HG03139 (cell line): ENCODE results near the gene ABCC4.

Experiments used
- ATAC-seq: cut with Tn5 transposase; IDR thresholded peaks from one replicate; pipeline ENCODE4 v1.9.1; 2021; ENCODE audit not compliant: unreplicated experiment

The ABCC4 gene

GRCh38 chr13:95007322-95007721, 293.9 kb downstream of the ABCC4 start:
- no peak for ATAC-seq

- no peak for ATAC-seq
These were observed 296.0 kb downstream of the ABCC4 start for GRCh38 chr13:95005300-95005699.

GRCh38 chr13:95003019-95003813, 298.0 kb downstream of the ABCC4 start:
- ATAC-seq, result no peak

- no peak for ATAC-seq
These were observed 299.1 kb downstream of the ABCC4 start for GRCh38 chr13:95002126-95002525.

GRCh38 chr13:94999871-95000270, 301.4 kb downstream of the ABCC4 start:
- ATAC-seq, result no peak

GRCh38 chr13:94997126-94997525, 304.1 kb downstream of the ABCC4 start:
- ATAC-seq, result no peak

- ATAC-seq, result no peak
These were observed 304.8 kb downstream of the ABCC4 start for GRCh38 chr13:94996445-94996844.

GRCh38 chr13:94994506-94994905, 306.7 kb downstream of the ABCC4 start:
- no peak for ATAC-seq

GRCh38 chr13:94993616-94994015, 307.6 kb downstream of the ABCC4 start:
- no peak for ATAC-seq

- ATAC-seq, result no peak
These were observed 309.0 kb downstream of the ABCC4 start for GRCh38 chr13:94992036-94992960.

GRCh38 chr13:94988654-94989053, 312.6 kb downstream of the ABCC4 start:
- ATAC-seq, result no peak

GRCh38 chr13:94987869-94988268, 313.4 kb downstream of the ABCC4 start:
- no peak for ATAC-seq

GRCh38 chr13:94987081-94987480, 314.2 kb downstream of the ABCC4 start:
- ATAC-seq, result no peak

- no peak for ATAC-seq
These were observed 316.3 kb downstream of the ABCC4 start for GRCh38 chr13:94984958-94985357.

GRCh38 chr13:94978516-94978915, 322.7 kb downstream of the ABCC4 start:
- ATAC-seq, result no peak

- ATAC-seq, result no peak
These were observed 327.0 kb downstream of the ABCC4 start for GRCh38 chr13:94974015-94974951.

- no peak for ATAC-seq
These were observed 329.0 kb downstream of the ABCC4 start for GRCh38 chr13:94972262-94972661.
